Esophagus muscularis mucosa (tissue), 4 donors: ENCODE data around the gene SPIRE1. TPM values are rescaled to one million over a fixed set of nuclear protein-coding genes. Genes with fewer than 3 reads are reported as not detected.

ENCODE experiments used
- DNase-seq: peaks from one replicate; pipeline ENCODE4 v3.0.0-alpha.2; 2017; ENCODE audit errors: extremely low spot score
- H3K27ac ChIP-seq, 4 donors: fragments of 200-600 bp; sonication (generic); replicated peaks in 1 of 4; 1 replicate in 3 of 4; 2 replicates in 1 of 4; pipeline ENCODE4 v1.5.1; 2016 to 2019; ENCODE audit warnings: mild to moderate bottlenecking in 1 of 4
- H3K27me3 ChIP-seq, 4 donors: fragments of 200-600 bp; sonication (generic); one replicate each; pipeline versions ENCODE4 v1.5.1 to v1.6.0; 2016 to 2019
- H3K36me3 ChIP-seq, 4 donors: fragments of 200-600 bp; sonication (generic); one replicate each; pipeline ENCODE4 v1.5.1; 2016 to 2019
- H3K4me1 ChIP-seq, 4 donors: fragments of 200-600 bp; sonication (generic); one replicate each; pipeline ENCODE4 v1.5.1; 2016 to 2019
- H3K4me3 ChIP-seq, 4 donors: fragments of 200-600 bp; sonication (generic); 1 replicate in 2 of 4; 2 replicates in 2 of 4; pipeline ENCODE4 v1.5.1; 2016 to 2019; ENCODE audit warnings: mild to moderate bottlenecking in 4 of 4, moderate library complexity in 1 of 4
- H3K9me3 ChIP-seq, 4 donors: fragments of 200-600 bp; sonication (generic); 1 replicate in 3 of 4; 2 replicates in 1 of 4; pipeline ENCODE4 v1.5.1; 2016 to 2019
- EP300 ChIP-seq: sonication (generic); formaldehyde crosslinking; IDR thresholded peaks from one replicate; pipeline ENCODE4 v1.6.1; 2017; ENCODE audit warnings: antibody characterized with exemption
- POLR2A ChIP-seq: fragments of 450-650 bp; IDR thresholded peaks from one replicate; pipeline ENCODE4 v1.6.1; 2017; ENCODE audit warnings: antibody characterized with exemption, moderate library complexity, mild to moderate bottlenecking, low read depth
- POLR2AphosphoS5 ChIP-seq, 2 donors: sonication (generic); formaldehyde crosslinking; IDR thresholded peaks; one replicate each; pipeline ENCODE4 v1.6.1; 2017; ENCODE audit warnings: antibody characterized with exemption in 2 of 2
- WGBS: methylation state at CpG from one replicate; pipeline ENCODE4 v1.1.5; 2018; 5-methylcytosine and 5-hydroxymethylcytosine counted together
- intact Hi-C: fragments of 100-400 bp; cut with DNase I; formaldehyde crosslinking; loops from one replicate; pipeline ENCODE4 v1.15.1; 2023
- total RNA-seq, 4 donors: library from RNA; depleted of rRNA; stranded (reverse); fragments of >200 nt; gene quantifications; one replicate each; pipeline versions ENCODE4 v1.1.0 to v1.2.1, GENCODE V29; 2016
- TF ChIP-seq, protein P1 (sequence below), 3 experiments: fragments of 200-600 bp in 2 of 3; fragments of 450-650 bp in 1 of 3; sonication (generic) in 2 of 3; IDR thresholded peaks; one replicate each; pipeline ENCODE4 v1.5.1; 2017 to 2019; ENCODE audit warnings: antibody characterized with exemption in 3 of 3, mild to moderate bottlenecking in 2 of 3, moderate library complexity in 1 of 3

The SPIRE1 gene
- total RNA-seq, 4 donors from 2014 or later: 33.2 to 48.3 (median 40.2) TPM

DNA sequence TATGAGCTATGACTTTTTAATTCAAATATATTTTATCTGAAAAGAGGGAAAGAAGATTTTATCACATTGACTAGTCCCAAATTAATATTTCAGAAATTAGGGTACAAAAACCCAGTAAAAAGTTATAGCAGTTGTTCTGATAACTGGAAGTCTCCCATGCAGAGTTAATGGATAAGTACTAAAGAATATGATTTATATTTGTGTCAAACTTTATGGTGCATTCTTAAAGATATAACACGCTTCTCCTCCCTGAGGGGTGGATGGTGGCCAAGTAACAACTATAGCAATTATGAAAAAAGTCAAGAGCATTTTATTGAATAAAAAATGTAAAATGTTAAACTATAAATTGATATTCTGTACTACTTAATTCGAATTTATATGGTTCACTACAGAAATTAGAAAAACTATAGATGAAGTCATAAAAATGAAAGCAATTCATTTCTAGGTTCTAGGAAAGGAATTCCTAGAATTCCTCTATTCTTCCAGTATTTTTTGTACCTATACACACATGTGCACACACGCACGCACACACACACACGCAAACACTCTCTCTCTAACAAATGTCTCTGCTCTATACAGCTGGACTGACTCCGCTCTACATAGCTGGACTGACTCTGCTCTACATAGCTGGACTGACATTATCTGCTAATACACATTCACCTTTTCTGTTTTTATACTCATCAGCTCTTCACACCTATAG lies 138.9 kb downstream of the SPIRE1 start:
- Histone ChIP-seq H3K4me1 (peaks cover 20 to 34% (median 25%) of the 10 kb centered on the region in 4 donors), H3K36me3 (no peaks in the 10 kb centered on the region), H3K27ac (no peak overlapping the region), H3K9me3 (no peaks in the 10 kb centered on the region), H3K4me3 (no peak overlapping the region), H3K27me3 (no peaks in the 10 kb centered on the region)
- intact Hi-C loops: no loop called here
- 92% methylated on average over 6 of the region's 6 CpGs for WGBS
- TF ChIP-seq, protein P1, sequence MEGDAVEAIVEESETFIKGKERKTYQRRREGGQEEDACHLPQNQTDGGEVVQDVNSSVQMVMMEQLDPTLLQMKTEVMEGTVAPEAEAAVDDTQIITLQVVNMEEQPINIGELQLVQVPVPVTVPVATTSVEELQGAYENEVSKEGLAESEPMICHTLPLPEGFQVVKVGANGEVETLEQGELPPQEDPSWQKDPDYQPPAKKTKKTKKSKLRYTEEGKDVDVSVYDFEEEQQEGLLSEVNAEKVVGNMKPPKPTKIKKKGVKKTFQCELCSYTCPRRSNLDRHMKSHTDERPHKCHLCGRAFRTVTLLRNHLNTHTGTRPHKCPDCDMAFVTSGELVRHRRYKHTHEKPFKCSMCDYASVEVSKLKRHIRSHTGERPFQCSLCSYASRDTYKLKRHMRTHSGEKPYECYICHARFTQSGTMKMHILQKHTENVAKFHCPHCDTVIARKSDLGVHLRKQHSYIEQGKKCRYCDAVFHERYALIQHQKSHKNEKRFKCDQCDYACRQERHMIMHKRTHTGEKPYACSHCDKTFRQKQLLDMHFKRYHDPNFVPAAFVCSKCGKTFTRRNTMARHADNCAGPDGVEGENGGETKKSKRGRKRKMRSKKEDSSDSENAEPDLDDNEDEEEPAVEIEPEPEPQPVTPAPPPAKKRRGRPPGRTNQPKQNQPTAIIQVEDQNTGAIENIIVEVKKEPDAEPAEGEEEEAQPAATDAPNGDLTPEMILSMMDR (IDR thresholded peaks at IDR 0.05): no peak
- no peak for DNase-seq

DNA sequence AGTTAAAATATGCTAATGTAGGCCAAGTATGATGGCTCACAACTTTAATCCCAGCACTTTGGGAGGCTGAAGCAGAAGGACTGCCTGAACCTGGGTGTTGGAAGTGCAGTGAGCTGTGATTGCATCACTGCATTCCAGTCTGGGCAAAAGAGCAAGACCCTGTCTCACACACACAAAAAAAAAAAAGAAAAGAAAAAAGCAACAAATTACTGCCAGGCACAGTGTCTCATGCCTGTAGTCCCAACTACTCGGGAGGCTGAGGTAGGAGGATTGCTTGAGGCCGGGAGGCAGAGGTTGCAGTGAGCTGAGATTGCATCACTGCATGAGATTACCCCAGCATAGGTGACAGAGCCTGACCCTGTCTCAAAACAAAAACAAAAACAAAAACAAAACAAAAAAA lies 139.6 kb downstream of the SPIRE1 start:
- no peak overlapping the region for H3K27ac ChIP-seq
- no peaks in the 10 kb centered on the region for H3K9me3 ChIP-seq
- DNase-seq: no peak
- no peaks in the 10 kb centered on the region for H3K36me3 ChIP-seq
- H3K4me3 ChIP-seq: no peak overlapping the region
- intact Hi-C loops: no loop called here
- H3K4me1 ChIP-seq: peaks cover 20 to 34% (median 25%) of the 10 kb centered on the region in 4 donors
- TF ChIP-seq POLR2A: no peak
- H3K27me3 ChIP-seq: no peaks in the 10 kb centered on the region
- WGBS: 96% methylated on average over 2 of the region's 2 CpGs

DNA sequence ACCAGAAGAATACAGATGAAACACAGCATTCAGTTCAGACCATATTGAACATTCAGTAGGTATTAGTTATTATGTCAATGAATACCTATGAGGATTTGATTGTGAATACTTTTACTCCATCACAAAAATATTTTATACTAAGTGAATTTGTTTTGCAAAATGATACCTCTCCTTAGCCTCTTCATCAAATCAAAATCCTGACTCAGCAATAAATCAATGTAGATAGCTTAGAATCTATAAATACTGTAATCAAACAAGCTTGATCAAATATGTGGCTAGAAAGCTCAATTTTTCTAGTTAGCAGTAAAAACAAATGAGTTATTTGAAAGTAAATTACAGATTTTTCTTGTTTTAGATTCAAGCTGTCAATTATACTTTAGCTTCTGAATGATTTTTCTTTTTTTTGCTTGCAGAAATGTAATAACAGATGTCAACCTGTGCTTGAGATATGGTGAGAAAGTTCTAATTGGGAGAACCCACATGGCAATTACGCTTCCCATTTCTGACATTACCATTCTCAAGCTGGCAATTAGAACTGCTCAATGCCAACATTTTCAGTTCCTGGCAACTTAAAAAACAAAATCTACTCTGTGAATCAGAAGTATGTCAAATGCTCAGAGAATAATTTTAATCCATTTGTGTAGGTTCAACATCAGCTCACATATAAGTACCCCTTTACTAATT lies 140.6 kb downstream of the SPIRE1 start:
- TF ChIP-seq EP300 (no peak), POLR2AphosphoS5 (IDR thresholded peaks at IDR 0.05) (no peak), POLR2A (no peak)
- TF ChIP-seq, protein P1 (IDR thresholded peaks at IDR 0.05): no peak
- no peaks in the 10 kb centered on the region for H3K36me3 ChIP-seq
- DNase-seq: no peak
- whole genome bisulfite sequencing: 95% methylated on average over 1 of the region's 1 CpG
- H3K4me3 ChIP-seq: no peak overlapping the region
- H3K9me3 ChIP-seq: no peaks in the 10 kb centered on the region
- no peak overlapping the region for H3K27ac ChIP-seq
- no peaks in the 10 kb centered on the region for H3K27me3 ChIP-seq
- H3K4me1 ChIP-seq: peaks cover 20 to 34% (median 25%) of the 10 kb centered on the region in 4 donors
- intact Hi-C loops: no loop called here

DNA sequence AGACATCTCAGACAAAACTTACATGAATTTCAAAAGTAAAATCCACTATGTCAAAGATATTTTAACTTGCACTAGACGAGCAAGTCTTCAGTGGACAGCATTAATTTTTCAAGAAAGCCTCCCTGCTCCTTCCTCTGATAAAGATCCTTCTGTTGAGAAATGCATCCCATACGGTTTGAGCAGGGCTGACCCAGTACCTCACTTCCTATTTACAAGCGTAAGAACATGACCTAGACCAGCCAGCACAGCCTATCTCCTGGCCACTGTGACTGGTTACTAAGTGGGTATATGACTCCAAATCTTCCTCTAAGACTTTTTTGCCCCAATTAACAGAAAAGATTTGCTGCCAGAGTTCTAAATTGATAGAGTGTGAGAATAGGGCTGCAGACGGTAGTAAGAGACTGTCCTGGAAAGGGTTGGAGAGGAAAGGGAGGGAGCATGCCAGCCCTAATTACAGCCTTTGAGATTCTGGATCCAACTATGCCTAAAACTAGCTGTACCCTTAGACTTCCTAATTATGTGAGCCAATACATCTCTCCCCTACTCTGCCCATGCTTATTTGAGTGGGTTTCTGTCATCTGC lies 141.8 kb downstream of the SPIRE1 start:
- H3K27ac ChIP-seq: no peak overlapping the region
- H3K9me3 ChIP-seq: no peaks in the 10 kb centered on the region
- intact Hi-C loops: no loop called here
- DNase-seq: no peak
- peaks cover 0 to 9% (median 2%) of the 10 kb centered on the region in 4 donors for H3K36me3 ChIP-seq
- no peaks in the 10 kb centered on the region for H3K27me3 ChIP-seq
- peaks cover 20 to 34% (median 25%) of the 10 kb centered on the region in 4 donors for H3K4me1 ChIP-seq
- TF ChIP-seq, protein P1 (IDR thresholded peaks at IDR 0.05): no peak
- no peak for TF ChIP-seq POLR2AphosphoS5 (IDR thresholded peaks at IDR 0.05)
- TF ChIP-seq EP300: no peak
- no peak for TF ChIP-seq POLR2A
- WGBS: 51% methylated on average over 4 of the region's 4 CpGs
- H3K4me3 ChIP-seq: no peak overlapping the region

DNA sequence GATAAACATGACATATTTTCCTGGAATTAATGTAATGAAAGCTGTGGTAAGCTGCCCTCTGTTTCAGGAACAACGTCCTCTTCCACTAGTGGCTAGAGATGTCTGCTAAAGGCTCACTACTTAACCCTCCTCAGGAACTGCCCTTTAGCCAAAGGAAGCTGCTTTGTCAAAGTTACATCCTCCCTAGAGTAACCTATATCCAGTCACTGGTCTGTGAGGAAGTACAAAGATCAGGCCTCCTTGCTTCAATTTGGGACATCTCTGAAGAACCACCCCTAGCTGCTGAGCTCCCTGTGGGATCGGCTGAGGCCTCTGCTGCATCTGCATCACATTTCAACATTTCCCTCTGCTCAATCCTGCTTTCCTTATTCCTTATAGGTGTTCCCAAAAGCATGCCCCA lies 142.4 kb downstream of the SPIRE1 start:
- H3K4me1 ChIP-seq: peaks cover 17 to 30% (median 23%) of the 10 kb centered on the region in 4 donors
- H3K27ac ChIP-seq: no peak overlapping the region
- TF ChIP-seq, protein P1 (IDR thresholded peaks at IDR 0.05): no peak
- TF ChIP-seq POLR2A: no peak
- TF ChIP-seq POLR2AphosphoS5 (IDR thresholded peaks at IDR 0.05): no peak
- no peak for TF ChIP-seq EP300
- peaks cover 0 to 15% (median 7%) of the 10 kb centered on the region in 4 donors for H3K36me3 ChIP-seq
- 56% methylated on average over 1 of the region's 2 CpGs for whole genome bisulfite sequencing
- no peak overlapping the region for H3K4me3 ChIP-seq
- intact Hi-C loops: no loop called here
- no peak for DNase-seq
- no peaks in the 10 kb centered on the region for H3K27me3 ChIP-seq
- no peaks in the 10 kb centered on the region for H3K9me3 ChIP-seq
